ENCODE results near the gene RBMS2. TPM values are rescaled to one million over a fixed set of nuclear protein-coding genes. Genes with fewer than 3 reads are reported as not detected.

RBMS2 gene
- total and polyA plus RNA-seq, 9 of the 15 experiments (the other 6 are each of a cell fraction or from before 2014, with no cell fraction given): 0.08 to 10.5 (median 0.31) TPM

- TF ChIP-seq SAP30 (IDR thresholded peaks at IDR 0.05; ENCODE audit: borderline replicate concordance, insufficient read depth, low read depth, low read length, poor library complexity, severe bottlenecking) (no peak), EWSR1 (IDR thresholded peaks at IDR 0.05; ENCODE audit: borderline replicate concordance, low read depth, partially characterized antibody) (no peak), ZNF121 (CRISPR knock-in tag; conservative IDR thresholded peaks at IDR 0.05) (no peak), FOXA1 (IDR thresholded peaks at IDR 0.05; ENCODE audit: borderline replicate concordance) (no peak), MTF1 (CRISPR knock-in tag; IDR thresholded peaks at IDR 0.05; ENCODE audit: borderline replicate concordance) (no peak), HOXB6 (CRISPR knock-in tag; IDR thresholded peaks at IDR 0.05; ENCODE audit: borderline replicate concordance) (no peak), ZNF165 (CRISPR knock-in tag; IDR thresholded peaks at IDR 0.05; ENCODE audit: borderline replicate concordance) (no peak), ZNF764 (CRISPR knock-in tag; IDR thresholded peaks at IDR 0.05; ENCODE audit: low read depth) (no peak), CBX1 (IDR thresholded peaks at IDR 0.05; ENCODE audit: low read depth) (no peak), U2AF2 (optimal IDR thresholded peaks at IDR 0.05; ENCODE audit: low read depth, low read length) (no peak), NFE2L1 (tag; IDR thresholded peaks at IDR 0.05; ENCODE audit: borderline replicate concordance, low read depth) (no peak), NR2C1 (IDR thresholded peaks at IDR 0.05) (no peak), NR2C1 (tag; IDR thresholded peaks at IDR 0.05) (no peak), ZKSCAN1 (IDR thresholded peaks at IDR 0.05; ENCODE audit: low read depth, low read length) (no peak), BHLHE40 (IDR thresholded peaks at IDR 0.05; ENCODE audit: low read length) (no peak), SLC30A9 (CRISPR knock-in tag; IDR thresholded peaks at IDR 0.05) (no peak), ZNF354B (CRISPR knock-in tag; IDR thresholded peaks at IDR 0.05) (no peak), SMARCA4 (IDR thresholded peaks at IDR 0.05) (no peak), NEUROD1 (IDR thresholded peaks at IDR 0.05; ENCODE audit: borderline replicate concordance, low read depth, low read length, partially characterized antibody) (no peak), ZNF592 (IDR thresholded peaks at IDR 0.05) (no peak), FIP1L1 (IDR thresholded peaks at IDR 0.05; ENCODE audit: low read depth, low read length, poor library complexity, severe bottlenecking) (no peak), RBBP5 (IDR thresholded peaks at IDR 0.05; ENCODE audit: borderline replicate concordance, insufficient read depth, low read length, poor library complexity, severe bottlenecking) (no peak), FOXA3 (CRISPR knock-in tag; conservative IDR thresholded peaks at IDR 0.05 in 1 of 2, IDR thresholded peaks at IDR 0.05 in 1 of 2) (no peak), SRF (CRISPR knock-in tag; IDR thresholded peaks at IDR 0.05) (no peak), KLF16 (IDR thresholded peaks at IDR 0.05) (no peak), ZNF239 (CRISPR knock-in tag; IDR thresholded peaks at IDR 0.05) (no peak), ZNF232 (CRISPR knock-in tag; IDR thresholded peaks at IDR 0.05) (no peak)
These were observed 72.4 kb downstream of the RBMS2 start (continued) for GRCh38 chr12:56593909-56594621.

Measured in K562 (cell line).